ENCODE measurements around the gene CYP24A1.

DNA sequence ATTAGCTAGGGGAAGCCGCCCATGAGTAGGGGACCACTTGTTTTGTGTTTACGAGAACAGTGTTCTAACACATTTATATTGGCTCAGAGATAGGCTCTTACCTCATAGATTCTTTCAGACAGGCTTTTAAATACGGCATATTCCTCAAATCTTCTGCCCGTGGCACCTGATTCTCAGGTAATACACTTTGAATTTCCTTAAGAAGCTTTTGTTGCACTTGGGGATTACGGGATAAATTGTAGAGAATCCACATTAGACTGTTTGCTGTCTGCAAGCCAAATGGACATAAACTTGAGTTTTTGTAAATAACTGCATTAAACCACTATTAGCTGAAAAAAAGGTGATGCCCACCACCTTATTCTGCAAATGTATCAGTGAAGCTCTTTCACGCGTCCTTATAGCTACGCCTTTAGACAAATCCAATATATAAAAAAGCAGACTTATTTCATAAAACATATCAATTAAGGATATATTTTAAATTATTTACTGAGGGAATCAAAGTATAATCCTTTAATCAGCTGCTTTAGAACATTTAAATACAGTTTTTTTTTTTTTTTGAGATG is 14.8 kb downstream of the CYP24A1 start:
- TF ChIP-seq, protein P1, sequence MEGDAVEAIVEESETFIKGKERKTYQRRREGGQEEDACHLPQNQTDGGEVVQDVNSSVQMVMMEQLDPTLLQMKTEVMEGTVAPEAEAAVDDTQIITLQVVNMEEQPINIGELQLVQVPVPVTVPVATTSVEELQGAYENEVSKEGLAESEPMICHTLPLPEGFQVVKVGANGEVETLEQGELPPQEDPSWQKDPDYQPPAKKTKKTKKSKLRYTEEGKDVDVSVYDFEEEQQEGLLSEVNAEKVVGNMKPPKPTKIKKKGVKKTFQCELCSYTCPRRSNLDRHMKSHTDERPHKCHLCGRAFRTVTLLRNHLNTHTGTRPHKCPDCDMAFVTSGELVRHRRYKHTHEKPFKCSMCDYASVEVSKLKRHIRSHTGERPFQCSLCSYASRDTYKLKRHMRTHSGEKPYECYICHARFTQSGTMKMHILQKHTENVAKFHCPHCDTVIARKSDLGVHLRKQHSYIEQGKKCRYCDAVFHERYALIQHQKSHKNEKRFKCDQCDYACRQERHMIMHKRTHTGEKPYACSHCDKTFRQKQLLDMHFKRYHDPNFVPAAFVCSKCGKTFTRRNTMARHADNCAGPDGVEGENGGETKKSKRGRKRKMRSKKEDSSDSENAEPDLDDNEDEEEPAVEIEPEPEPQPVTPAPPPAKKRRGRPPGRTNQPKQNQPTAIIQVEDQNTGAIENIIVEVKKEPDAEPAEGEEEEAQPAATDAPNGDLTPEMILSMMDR (IDR thresholded peaks at IDR 0.05; ENCODE audit: low read length) = no peak
- no peak for TF ChIP-seq EZH2 (IDR thresholded peaks at IDR 0.05; ENCODE audit: borderline replicate concordance, low read length)
